GM23248 (cell line): ENCODE results near the gene PLD1.

Source experiments
- EZH2 ChIP-seq: fragments of 200-600 bp; sonication (generic); IDR thresholded peaks from 2 replicates; pipeline ENCODE4 v1.6.1; 2018; ENCODE audit warnings: antibody characterized with exemption, mild to moderate bottlenecking; ENCODE audit not compliant: insufficient read depth, poor library complexity, severe bottlenecking
- EZH2phosphoT487 ChIP-seq: fragments of 200-600 bp; sonication (generic); IDR thresholded peaks from 2 replicates; pipeline ENCODE4 v1.6.1; 2018; ENCODE audit warnings: antibody characterized with exemption, moderate library complexity, mild to moderate bottlenecking, low read depth; ENCODE audit not compliant: insufficient read depth

DNA sequence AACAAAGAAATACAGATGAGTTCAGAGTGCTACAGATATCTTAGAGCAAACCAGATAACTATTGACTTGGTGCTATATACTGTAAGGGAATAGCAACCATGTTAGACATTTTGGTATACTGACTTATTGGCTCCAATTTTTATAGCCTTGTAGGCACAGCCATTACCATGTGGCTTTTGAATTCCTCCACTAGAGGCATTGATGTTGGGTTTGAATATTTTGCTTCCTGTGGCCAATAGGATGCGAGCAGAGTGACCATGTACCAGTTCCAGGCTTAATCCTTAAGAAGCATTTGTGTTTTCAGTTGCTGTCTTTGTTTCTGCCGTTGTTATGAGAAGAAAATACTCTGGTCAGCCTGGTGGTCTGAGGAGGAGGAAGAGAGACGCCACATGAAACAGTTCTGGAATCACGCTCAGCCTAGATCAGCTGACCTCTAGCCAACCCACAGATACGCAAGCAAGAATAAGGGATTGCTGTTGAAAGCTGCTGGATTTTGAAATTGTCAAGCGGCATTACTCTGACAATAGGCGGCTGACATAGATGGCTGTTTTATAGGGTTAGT lies 240.6 kb downstream of the PLD1 start:
- no peak for TF ChIP-seq EZH2
- TF ChIP-seq EZH2phosphoT487, result no peak
